Measurements from ENCODE around the gene TAOK2.
"Not testable (repeated sequence)": the region's sequence is repeated elsewhere in the genome, so short reads cannot be mapped to it uniquely, and the experiment has no call there.

TAOK2 gene

GRCh38 chr16:30004811-30005242 lies 31.2 kb downstream of the TAOK2 start:
- DNase-seq: no peak

- DNase-seq: peak; percentile 50
Observed at GRCh38 chr16:30005341-30006094, 31.9 kb downstream of the TAOK2 start.

GRCh38 chr16:30006095-30006473 lies 32.4 kb downstream of the TAOK2 start:
- DNase-seq: no peak

- DNase-seq: no peak
Observed at GRCh38 chr16:30006659-30007377, 33.1 kb downstream of the TAOK2 start.

GRCh38 chr16:30007378-30007895 lies 33.8 kb downstream of the TAOK2 start:
- DNase-seq: no peak

- no peak for DNase-seq
Observed at GRCh38 chr16:30009085-30009862, 35.6 kb downstream of the TAOK2 start.

- DNase-seq: no peak
Observed at GRCh38 chr16:30009990-30010843, 36.5 kb downstream of the TAOK2 start.

GRCh38 chr16:30010844-30011713 lies 37.4 kb downstream of the TAOK2 start, which contains the start of gene DOC2A:
Gene DOC2A, minus strand, starts transcription at chr16:30011027. Its CDS starts 805 bp downstream, at chr16:30010222.
- DNase-seq: no peak

GRCh38 chr16:30011714-30012504 lies 38.2 kb downstream of the TAOK2 start:
- no peak for DNase-seq

GRCh38 chr16:30012598-30012997 lies 38.9 kb downstream of the TAOK2 start:
- DNase-seq: not testable (repeated sequence)

- DNase-seq: not testable (repeated sequence)
Observed at GRCh38 chr16:30015450-30015849, 41.8 kb downstream of the TAOK2 start.

- DNase-seq: no peak
Observed at GRCh38 chr16:30016555-30017276, 43.0 kb downstream of the TAOK2 start.

- no peak for DNase-seq
Observed at GRCh38 chr16:30017277-30017656, 43.6 kb downstream of the TAOK2 start.

- not testable (repeated sequence) for DNase-seq
Observed at GRCh38 chr16:30017937-30018336, 44.3 kb downstream of the TAOK2 start.

- peak; percentile 49 for DNase-seq
Observed at GRCh38 chr16:30018731-30019158, 45.1 kb downstream of the TAOK2 start.

- DNase-seq: no peak
Observed at GRCh38 chr16:30022887-30023286, 49.2 kb downstream of the TAOK2 start, which contains the start of gene C16orf92. Gene C16orf92, plus strand, starts transcription at chr16:30023198. Its CDS starts 143 bp downstream, at chr16:30023341.

GRCh38 chr16:30023586-30023985 lies 49.9 kb downstream of the TAOK2 start:
- no peak for DNase-seq

GRCh38 chr16:30024451-30024850 lies 50.8 kb downstream of the TAOK2 start:
- no peak for DNase-seq

- no peak for DNase-seq
Observed at GRCh38 chr16:30025156-30025555, 51.5 kb downstream of the TAOK2 start.

All from fibroblast of skin of scalp (primary cell).